ENCODE measurements around the gene PPP1R13L.

Gene PPP1R13L

GRCh38 chr19:45348367-45349125 lies 56.3 kb downstream of the PPP1R13L start:
- no peak for TF ChIP-seq CTCF (IDR thresholded peaks at IDR 0.05; ENCODE audit: low read depth, low read length)
- no peak for DNase-seq (ENCODE audit: extremely low read depth, low read depth)

GRCh38 chr19:45347570-45348366 lies 57.1 kb downstream of the PPP1R13L start:
- TF ChIP-seq CTCF (IDR thresholded peaks at IDR 0.05; ENCODE audit: low read depth, low read length), result no peak
- no peak for DNase-seq (ENCODE audit: extremely low read depth, low read depth)

- TF ChIP-seq CTCF (IDR thresholded peaks at IDR 0.05; ENCODE audit: low read depth, low read length), result no peak
- no peak for DNase-seq (ENCODE audit: extremely low read depth, low read depth)
These were observed 58.4 kb downstream of the PPP1R13L start for GRCh38 chr19:45346449-45346848.

- no peak for TF ChIP-seq CTCF (IDR thresholded peaks at IDR 0.05; ENCODE audit: low read depth, low read length)
- DNase-seq (ENCODE audit: extremely low read depth, low read depth), result no peak
These were observed 59.4 kb downstream of the PPP1R13L start for GRCh38 chr19:45345506-45345860.

- DNase-seq (ENCODE audit: extremely low read depth, low read depth), result no peak
- TF ChIP-seq CTCF (IDR thresholded peaks at IDR 0.05; ENCODE audit: low read depth, low read length), result no peak
These were observed 60.0 kb downstream of the PPP1R13L start for GRCh38 chr19:45344621-45345505.

GRCh38 chr19:45342911-45343310 lies 62.0 kb downstream of the PPP1R13L start:
- DNase-seq (ENCODE audit: extremely low read depth, low read depth), result no peak
- TF ChIP-seq CTCF (IDR thresholded peaks at IDR 0.05; ENCODE audit: low read depth, low read length), result no peak

Measured in AG09319 (cell line).